ENCODE data around the gene GRK3.

DNA sequence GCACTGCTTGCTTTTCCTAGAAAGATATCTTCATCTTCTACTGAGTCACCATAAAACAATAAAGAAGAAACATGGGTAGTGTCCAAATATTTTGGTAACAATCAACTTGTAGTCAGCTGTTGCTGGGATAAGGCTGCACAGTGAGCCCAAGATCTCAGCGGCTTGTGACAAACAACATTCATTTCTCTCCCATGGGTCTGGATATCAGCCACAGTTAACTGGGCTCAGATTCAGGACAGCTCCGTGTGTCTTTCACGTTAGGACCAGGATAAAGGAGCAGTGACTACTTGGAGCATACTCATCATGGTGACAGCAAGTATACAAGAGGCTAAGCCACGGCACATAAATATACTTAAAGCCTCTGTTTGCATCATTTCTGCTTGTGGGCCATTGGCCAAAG lies 27.9 kb upstream of the GRK3 start:
- TF ChIP-seq, protein P1, sequence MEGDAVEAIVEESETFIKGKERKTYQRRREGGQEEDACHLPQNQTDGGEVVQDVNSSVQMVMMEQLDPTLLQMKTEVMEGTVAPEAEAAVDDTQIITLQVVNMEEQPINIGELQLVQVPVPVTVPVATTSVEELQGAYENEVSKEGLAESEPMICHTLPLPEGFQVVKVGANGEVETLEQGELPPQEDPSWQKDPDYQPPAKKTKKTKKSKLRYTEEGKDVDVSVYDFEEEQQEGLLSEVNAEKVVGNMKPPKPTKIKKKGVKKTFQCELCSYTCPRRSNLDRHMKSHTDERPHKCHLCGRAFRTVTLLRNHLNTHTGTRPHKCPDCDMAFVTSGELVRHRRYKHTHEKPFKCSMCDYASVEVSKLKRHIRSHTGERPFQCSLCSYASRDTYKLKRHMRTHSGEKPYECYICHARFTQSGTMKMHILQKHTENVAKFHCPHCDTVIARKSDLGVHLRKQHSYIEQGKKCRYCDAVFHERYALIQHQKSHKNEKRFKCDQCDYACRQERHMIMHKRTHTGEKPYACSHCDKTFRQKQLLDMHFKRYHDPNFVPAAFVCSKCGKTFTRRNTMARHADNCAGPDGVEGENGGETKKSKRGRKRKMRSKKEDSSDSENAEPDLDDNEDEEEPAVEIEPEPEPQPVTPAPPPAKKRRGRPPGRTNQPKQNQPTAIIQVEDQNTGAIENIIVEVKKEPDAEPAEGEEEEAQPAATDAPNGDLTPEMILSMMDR (IDR thresholded peaks at IDR 0.05): no peak
- peak in 3 of 4 donors; percentile 14 to 41 (median 30) for TF ChIP-seq POLR2AphosphoS5 (IDR thresholded peaks at IDR 0.05)
